Measurements from ENCODE around the gene ZRANB1.

The ZRANB1 gene

GRCh38 chr10:124918191-124918830 lies 23.6 kb upstream of the ZRANB1 start:
- peak overlapping the region; percentile 99 for H3K27ac ChIP-seq (ENCODE audit: low read depth, low read length)
- H3K9ac ChIP-seq (ENCODE audit: low read length in 5 of 5) = peak overlapping the region; percentile 79 to 98 (median 93)
- H3K9me3 ChIP-seq (ENCODE audit: control insufficient read depth in 5 of 5, low read length in 5 of 5) = no peaks in the 10 kb centered on the region
- H3K36me3 ChIP-seq (ENCODE audit: control insufficient read depth in 5 of 5, insufficient read depth in 5 of 5, low read length in 5 of 5) = peaks cover 0 to 4% (median 0%) of the 10 kb centered on the region in 5 donors
- H3K4me3 ChIP-seq (ENCODE audit: low read depth in 1 of 5, low read length in 5 of 5) = peak overlapping the region; percentile 72 to 96 (median 93)
- peaks cover 2 to 36% (median 31%) of the 10 kb centered on the region in 5 donors for H3K4me1 ChIP-seq (ENCODE audit: control insufficient read depth in 5 of 5, insufficient read depth in 5 of 5, low read length in 5 of 5)
- H3K27me3 ChIP-seq (ENCODE audit: control insufficient read depth in 5 of 5, insufficient read depth in 4 of 5, low read length in 5 of 5) = no peaks in the 10 kb centered on the region

GRCh38 chr10:124918906-124919305 lies 23.0 kb upstream of the ZRANB1 start:
- peaks cover 2 to 36% (median 31%) of the 10 kb centered on the region in 5 donors for H3K4me1 ChIP-seq (ENCODE audit: control insufficient read depth in 5 of 5, insufficient read depth in 5 of 5, low read length in 5 of 5)
- no peaks in the 10 kb centered on the region for H3K9me3 ChIP-seq (ENCODE audit: control insufficient read depth in 5 of 5, low read length in 5 of 5)
- no peak overlapping the region for H3K9ac ChIP-seq (ENCODE audit: low read length in 5 of 5)
- H3K36me3 ChIP-seq (ENCODE audit: control insufficient read depth in 5 of 5, insufficient read depth in 5 of 5, low read length in 5 of 5) = peaks cover 0 to 4% (median 0%) of the 10 kb centered on the region in 5 donors
- H3K27ac ChIP-seq (ENCODE audit: low read depth, low read length) = peak overlapping the region; percentile 99
- peak overlapping the region in 1 of 5 donors; percentile 93 for H3K4me3 ChIP-seq (ENCODE audit: low read depth in 1 of 5, low read length in 5 of 5)
- H3K27me3 ChIP-seq (ENCODE audit: control insufficient read depth in 5 of 5, insufficient read depth in 4 of 5, low read length in 5 of 5) = no peaks in the 10 kb centered on the region

- Histone ChIP-seq H3K27me3 (ENCODE audit: control insufficient read depth in 5 of 5, insufficient read depth in 4 of 5, low read length in 5 of 5) (no peaks in the 10 kb centered on the region), H3K27ac (ENCODE audit: low read depth, low read length) (peak overlapping the region; percentile 37), H3K9ac (ENCODE audit: low read length in 5 of 5) (no peak overlapping the region), H3K4me3 (ENCODE audit: low read depth in 1 of 5, low read length in 5 of 5) (no peak overlapping the region), H3K4me1 (ENCODE audit: control insufficient read depth in 5 of 5, insufficient read depth in 5 of 5, low read length in 5 of 5) (peaks cover 0 to 39% (median 32%) of the 10 kb centered on the region in 5 donors), H3K9me3 (ENCODE audit: control insufficient read depth in 5 of 5, low read length in 5 of 5) (no peaks in the 10 kb centered on the region), H3K36me3 (ENCODE audit: control insufficient read depth in 5 of 5, insufficient read depth in 5 of 5, low read length in 5 of 5) (peaks cover 0 to 4% (median 0%) of the 10 kb centered on the region in 5 donors)
Observed at GRCh38 chr10:124921261-124921660, 20.7 kb upstream of the ZRANB1 start.

GRCh38 chr10:124923684-124924083 lies 18.2 kb upstream of the ZRANB1 start:
- H3K27me3 ChIP-seq (ENCODE audit: control insufficient read depth in 5 of 5, insufficient read depth in 4 of 5, low read length in 5 of 5) = no peaks in the 10 kb centered on the region
- no peak overlapping the region for H3K9ac ChIP-seq (ENCODE audit: low read length in 5 of 5)
- peaks cover 0 to 7% (median 2%) of the 10 kb centered on the region in 5 donors for H3K36me3 ChIP-seq (ENCODE audit: control insufficient read depth in 5 of 5, insufficient read depth in 5 of 5, low read length in 5 of 5)
- H3K4me1 ChIP-seq (ENCODE audit: control insufficient read depth in 5 of 5, insufficient read depth in 5 of 5, low read length in 5 of 5) = peaks cover 0 to 29% (median 20%) of the 10 kb centered on the region in 5 donors
- H3K27ac ChIP-seq (ENCODE audit: low read depth, low read length) = peak overlapping the region; percentile 27
- no peaks in the 10 kb centered on the region for H3K9me3 ChIP-seq (ENCODE audit: control insufficient read depth in 5 of 5, low read length in 5 of 5)
- no peak overlapping the region for H3K4me3 ChIP-seq (ENCODE audit: low read depth in 1 of 5, low read length in 5 of 5)

GRCh38 chr10:124926548-124926947 lies 15.4 kb upstream of the ZRANB1 start:
- Histone ChIP-seq H3K4me1 (ENCODE audit: control insufficient read depth in 5 of 5, insufficient read depth in 5 of 5, low read length in 5 of 5) (peaks cover 0 to 11% (median 6%) of the 10 kb centered on the region in 5 donors), H3K27ac (ENCODE audit: low read depth, low read length) (no peak overlapping the region), H3K9ac (ENCODE audit: low read length in 5 of 5) (no peak overlapping the region), H3K36me3 (ENCODE audit: control insufficient read depth in 5 of 5, insufficient read depth in 5 of 5, low read length in 5 of 5) (peaks cover 0 to 7% (median 2%) of the 10 kb centered on the region in 5 donors), H3K27me3 (ENCODE audit: control insufficient read depth in 5 of 5, insufficient read depth in 4 of 5, low read length in 5 of 5) (no peaks in the 10 kb centered on the region), H3K9me3 (ENCODE audit: control insufficient read depth in 5 of 5, low read length in 5 of 5) (no peaks in the 10 kb centered on the region), H3K4me3 (ENCODE audit: low read depth in 1 of 5, low read length in 5 of 5) (no peak overlapping the region)

DNA sequence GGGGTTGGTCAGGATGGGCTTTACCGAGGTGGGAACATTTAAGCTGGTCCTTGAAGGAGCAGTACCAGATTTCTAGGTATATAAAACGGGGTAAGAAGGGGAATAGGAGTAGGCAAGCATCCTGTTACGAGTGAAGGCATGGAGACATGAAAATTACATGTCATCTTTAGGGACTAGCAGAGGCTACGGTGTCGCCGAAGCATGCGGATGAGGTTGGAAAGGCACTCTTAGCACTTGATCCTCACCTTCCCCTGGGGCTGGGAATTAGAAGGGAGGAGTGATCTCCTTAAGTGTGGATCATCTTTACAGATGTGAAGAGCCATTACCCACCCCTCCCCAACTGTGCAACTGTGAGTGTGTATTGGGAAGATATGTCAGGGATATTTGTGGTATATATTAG lies 13.8 kb upstream of the ZRANB1 start:
- Histone ChIP-seq H3K27me3 (ENCODE audit: control insufficient read depth in 5 of 5, insufficient read depth in 4 of 5, low read length in 5 of 5) (no peaks in the 10 kb centered on the region), H3K4me3 (ENCODE audit: low read depth in 1 of 5, low read length in 5 of 5) (no peak overlapping the region), H3K27ac (ENCODE audit: low read depth, low read length) (no peak overlapping the region), H3K36me3 (ENCODE audit: control insufficient read depth in 5 of 5, insufficient read depth in 5 of 5, low read length in 5 of 5) (peaks cover 0 to 3% (median 0%) of the 10 kb centered on the region in 5 donors), H3K4me1 (ENCODE audit: control insufficient read depth in 5 of 5, insufficient read depth in 5 of 5, low read length in 5 of 5) (peaks cover 0 to 11% (median 6%) of the 10 kb centered on the region in 5 donors), H3K9ac (ENCODE audit: low read length in 5 of 5) (no peak overlapping the region), H3K9me3 (ENCODE audit: control insufficient read depth in 5 of 5, low read length in 5 of 5) (peaks cover 0 to 4% (median 0%) of the 10 kb centered on the region in 5 donors)

DNA sequence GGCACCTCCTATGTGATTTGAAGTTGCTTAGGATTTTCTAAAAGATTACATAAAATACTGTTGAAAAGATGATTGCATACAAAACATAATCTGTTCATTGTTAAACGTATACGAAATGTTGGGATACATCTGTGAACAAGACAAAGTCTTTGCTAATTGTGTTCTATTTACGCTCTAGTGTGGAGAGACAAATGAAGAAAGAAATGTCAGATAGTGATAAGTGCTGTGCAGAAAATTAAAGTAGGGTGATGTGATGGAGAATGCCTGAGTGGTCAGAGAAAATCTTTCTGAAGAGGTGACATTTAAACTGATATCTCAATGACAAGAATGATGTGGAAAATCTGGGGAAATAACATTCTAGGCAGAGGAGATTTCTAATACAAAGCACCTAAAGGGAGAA lies 13.4 kb upstream of the ZRANB1 start:
- Histone ChIP-seq H3K9me3 (ENCODE audit: control insufficient read depth in 5 of 5, low read length in 5 of 5) (peaks cover 0 to 4% (median 0%) of the 10 kb centered on the region in 5 donors), H3K27ac (ENCODE audit: low read depth, low read length) (no peak overlapping the region), H3K4me1 (ENCODE audit: control insufficient read depth in 5 of 5, insufficient read depth in 5 of 5, low read length in 5 of 5) (peaks cover 0 to 11% (median 6%) of the 10 kb centered on the region in 5 donors)

DNA sequence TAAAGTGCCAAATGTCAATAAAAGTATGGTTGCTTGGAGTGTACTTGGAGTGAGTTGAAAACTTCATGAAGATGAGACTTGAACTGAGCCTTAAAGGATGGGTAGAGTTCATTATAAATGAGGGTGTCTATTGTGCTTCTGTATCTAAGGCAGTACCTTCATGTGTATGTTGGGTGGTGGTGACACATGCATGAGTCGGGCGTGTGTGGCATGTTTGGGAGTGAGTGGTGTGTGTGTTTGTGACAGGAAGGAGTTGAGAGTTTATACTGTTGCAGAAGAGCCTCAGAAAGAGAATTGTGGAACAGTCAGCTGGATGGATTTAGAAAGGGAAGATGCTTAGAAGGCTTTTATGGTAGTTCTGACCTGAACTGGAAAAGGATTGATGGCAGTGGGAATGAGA lies 6.0 kb upstream of the ZRANB1 start:
- H3K27me3 ChIP-seq (ENCODE audit: control insufficient read depth in 5 of 5, insufficient read depth in 4 of 5, low read length in 5 of 5) = no peaks in the 10 kb centered on the region
- peaks cover 0 to 7% (median 4%) of the 10 kb centered on the region in 5 donors for H3K4me1 ChIP-seq (ENCODE audit: control insufficient read depth in 5 of 5, insufficient read depth in 5 of 5, low read length in 5 of 5)
- no peaks in the 10 kb centered on the region for H3K36me3 ChIP-seq (ENCODE audit: control insufficient read depth in 5 of 5, insufficient read depth in 5 of 5, low read length in 5 of 5)
- no peak overlapping the region for H3K4me3 ChIP-seq (ENCODE audit: low read depth in 1 of 5, low read length in 5 of 5)
- peaks cover 0 to 4% (median 0%) of the 10 kb centered on the region in 5 donors for H3K9me3 ChIP-seq (ENCODE audit: control insufficient read depth in 5 of 5, low read length in 5 of 5)
- no peak overlapping the region for H3K27ac ChIP-seq (ENCODE audit: low read depth, low read length)
- H3K9ac ChIP-seq (ENCODE audit: low read length in 5 of 5) = no peak overlapping the region

More for the DNA sequence above, 13.4 kb upstream of the ZRANB1 start:
- Histone ChIP-seq H3K4me3 (ENCODE audit: low read depth in 1 of 5, low read length in 5 of 5) (no peak overlapping the region), H3K36me3 (ENCODE audit: control insufficient read depth in 5 of 5, insufficient read depth in 5 of 5, low read length in 5 of 5) (peaks cover 0 to 3% (median 0%) of the 10 kb centered on the region in 5 donors), H3K9ac (ENCODE audit: low read length in 5 of 5) (no peak overlapping the region), H3K27me3 (ENCODE audit: control insufficient read depth in 5 of 5, insufficient read depth in 4 of 5, low read length in 5 of 5) (no peaks in the 10 kb centered on the region)

DNA sequence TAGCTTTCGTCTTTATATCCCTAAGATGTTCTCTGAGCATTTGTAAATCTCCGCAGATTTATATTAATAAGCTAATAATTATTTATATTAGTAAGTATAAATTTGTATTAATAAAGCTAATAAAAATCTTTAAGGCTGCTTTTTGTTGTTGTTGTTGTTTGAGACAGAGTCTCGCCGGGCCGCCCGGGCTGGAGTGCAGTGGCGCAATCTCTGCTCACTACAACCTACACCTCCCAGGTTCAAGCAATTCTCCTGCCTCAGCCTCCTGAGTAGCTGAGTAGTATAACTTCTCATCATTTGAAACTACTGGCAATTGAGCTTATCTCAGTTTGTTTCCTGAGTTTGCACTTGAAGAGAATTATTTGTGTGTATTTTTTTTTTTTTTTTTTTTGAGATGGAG lies 5.1 kb upstream of the ZRANB1 start:
- Histone ChIP-seq H3K27me3 (ENCODE audit: control insufficient read depth in 5 of 5, insufficient read depth in 4 of 5, low read length in 5 of 5) (no peaks in the 10 kb centered on the region), H3K9ac (ENCODE audit: low read length in 5 of 5) (no peak overlapping the region), H3K4me1 (ENCODE audit: control insufficient read depth in 5 of 5, insufficient read depth in 5 of 5, low read length in 5 of 5) (peaks cover 0 to 7% (median 4%) of the 10 kb centered on the region in 5 donors), H3K9me3 (ENCODE audit: control insufficient read depth in 5 of 5, low read length in 5 of 5) (peaks cover 0 to 2% (median 0%) of the 10 kb centered on the region in 5 donors), H3K36me3 (ENCODE audit: control insufficient read depth in 5 of 5, insufficient read depth in 5 of 5, low read length in 5 of 5) (no peaks in the 10 kb centered on the region), H3K27ac (ENCODE audit: low read depth, low read length) (no peak overlapping the region), H3K4me3 (ENCODE audit: low read depth in 1 of 5, low read length in 5 of 5) (no peak overlapping the region)

- Histone ChIP-seq H3K9me3 (ENCODE audit: control insufficient read depth in 5 of 5, low read length in 5 of 5) (no peaks in the 10 kb centered on the region), H3K27me3 (ENCODE audit: control insufficient read depth in 5 of 5, insufficient read depth in 4 of 5, low read length in 5 of 5) (no peaks in the 10 kb centered on the region), H3K36me3 (ENCODE audit: control insufficient read depth in 5 of 5, insufficient read depth in 5 of 5, low read length in 5 of 5) (peaks cover 0 to 5% (median 3%) of the 10 kb centered on the region in 5 donors), H3K9ac (ENCODE audit: low read length in 5 of 5) (no peak overlapping the region), H3K4me3 (ENCODE audit: low read depth in 1 of 5, low read length in 5 of 5) (no peak overlapping the region), H3K4me1 (ENCODE audit: control insufficient read depth in 5 of 5, insufficient read depth in 5 of 5, low read length in 5 of 5) (peaks cover 0 to 26% (median 20%) of the 10 kb centered on the region in 5 donors), H3K27ac (ENCODE audit: low read depth, low read length) (no peak overlapping the region)
Observed at GRCh38 chr10:124939290-124939689, 2.6 kb upstream of the ZRANB1 start.
